H54 (cell line): ENCODE data around the gene MAPK14.
"Not testable (repeated sequence)": the region's sequence is repeated elsewhere in the genome, so short reads cannot be mapped to it uniquely, and the experiment has no call there.

Experiments used
- DNase-seq: peaks from one replicate; pipeline ENCODE4 v3.0.0; 2011; ENCODE audit warnings: low spot score, mixed read lengths; ENCODE audit not compliant: insufficient read length
- FAIRE-seq: peaks from 3 replicates; lab custom pipeline; 2011; peaks lifted over from hg19 to GRCh38; lab: Jason Lieb, UNC
- POLR2A ChIP-seq: IDR thresholded peaks from 2 replicates; pipeline ENCODE4 v1.6.1; 2011; ENCODE audit warnings: low read depth, mild to moderate bottlenecking, low read length

The MAPK14 gene

GRCh38 chr6:36027501-36028087, at the start of gene MAPK14:
MAPK14 (plus strand) TSS chr6:36027808; CDS start chr6:36028158, 350 bp downstream.
- DNase-seq (peak; percentile 96), FAIRE-seq (peak; percentile 96)
- peak; percentile 91 for TF ChIP-seq POLR2A

GRCh38 chr6:35980126-35980525, 47.5 kb upstream of the MAPK14 start:
- FAIRE-seq, DNase-seq: not testable (repeated sequence)

- DNase-seq (no peak), FAIRE-seq (no peak)
- TF ChIP-seq POLR2A: no peak
These were observed 46.5 kb upstream of the MAPK14 start for GRCh38 chr6:35980991-35981645.

GRCh38 chr6:35984701-35985100, 42.9 kb upstream of the MAPK14 start:
- no peak for TF ChIP-seq POLR2A
- DNase-seq (no peak), FAIRE-seq (no peak)

- FAIRE-seq: not testable (repeated sequence)
These were observed 39.6 kb upstream of the MAPK14 start for GRCh38 chr6:35988047-35988446.

GRCh38 chr6:35993150-35993549, 34.5 kb upstream of the MAPK14 start:
- DNase-seq: no peak
- no peak for FAIRE-seq
- no peak for TF ChIP-seq POLR2A

More at GRCh38 chr6:35988047-35988446, 39.6 kb upstream of the MAPK14 start:
- DNase-seq: not testable (repeated sequence)

- DNase-seq: no peak
- no peak for TF ChIP-seq POLR2A
- FAIRE-seq: no peak
These were observed 27.2 kb upstream of the MAPK14 start for GRCh38 chr6:36000451-36000850.

GRCh38 chr6:36015666-36016065, 11.9 kb upstream of the MAPK14 start:
- DNase-seq (no peak), FAIRE-seq (no peak)
- TF ChIP-seq POLR2A: no peak

GRCh38 chr6:36018339-36018738, 9.3 kb upstream of the MAPK14 start:
- DNase-seq (no peak), FAIRE-seq (no peak)
- no peak for TF ChIP-seq POLR2A

GRCh38 chr6:36019167-36019566, 8.4 kb upstream of the MAPK14 start:
- DNase-seq (no peak), FAIRE-seq (no peak)

GRCh38 chr6:36020154-36020553, 7.5 kb upstream of the MAPK14 start:
- DNase-seq (no peak), FAIRE-seq (no peak)
- TF ChIP-seq POLR2A: no peak

More at GRCh38 chr6:36019167-36019566, 8.4 kb upstream of the MAPK14 start:
- TF ChIP-seq POLR2A: no peak

GRCh38 chr6:36023996-36024795, 3.4 kb upstream of the MAPK14 start, which contains the start of gene SLC26A8:
SLC26A8 (minus strand) TSS chr6:36024641; CDS start chr6:36019707, 4,934 bp downstream.
- FAIRE-seq (no peak), DNase-seq (no peak)
- no peak for TF ChIP-seq POLR2A

- no peak for TF ChIP-seq POLR2A
- DNase-seq (peak; percentile 23), FAIRE-seq (no peak)
These were observed 2.2 kb upstream of the MAPK14 start for GRCh38 chr6:36025260-36025931.

- no peak for TF ChIP-seq POLR2A
- FAIRE-seq: peak; percentile 74
- peak; percentile 43 for DNase-seq
These were observed 1.7 kb upstream of the MAPK14 start for GRCh38 chr6:36025932-36026327.
